Breast epithelium (tissue), 4 donors: ENCODE measurements around the gene ZNF213. TPM values are rescaled to one million over a fixed set of nuclear protein-coding genes. Genes with fewer than 3 reads are reported as not detected.

Source experiments
- DNase-seq, 2 donors: peaks; one replicate each; pipeline ENCODE4 v3.0.0-alpha.2; 2019; ENCODE audit warnings: low spot score in 2 of 2
- H3K27ac ChIP-seq, 2 donors: fragments of 200-600 bp; sonication (generic) in 1 of 2; one replicate each; pipeline ENCODE4 v1.5.1; 2016 to 2019; ENCODE audit warnings: mild to moderate bottlenecking in 1 of 2
- H3K27me3 ChIP-seq, 2 donors: fragments of 200-600 bp; sonication (generic) in 1 of 2; one replicate each; pipeline versions ENCODE4 v1.5.1 to v1.6.0; 2017 to 2019; ENCODE audit warnings: control low read depth in 1 of 2, mild to moderate bottlenecking in 1 of 2
- H3K36me3 ChIP-seq: fragments of 200-600 bp; one replicate; pipeline ENCODE4 v1.5.1; 2019
- H3K4me1 ChIP-seq, 2 donors: fragments of 200-600 bp; sonication (generic); one replicate each; pipeline ENCODE4 v1.5.1; 2016 to 2019; ENCODE audit warnings: control low read depth in 1 of 2
- H3K4me3 ChIP-seq, 3 donors: fragments of 200-600 bp; sonication (generic); 1 replicate in 2 of 3; 2 replicates in 1 of 3; pipeline ENCODE4 v1.5.1; 2016 to 2019; ENCODE audit warnings: mild to moderate bottlenecking in 3 of 3, moderate library complexity in 2 of 3
- H3K9me3 ChIP-seq, 2 donors: fragments of 200-600 bp; sonication (generic) in 1 of 2; one replicate each; pipeline ENCODE4 v1.5.1; 2016 to 2019; ENCODE audit warnings: control low read depth in 1 of 2
- CTCF ChIP-seq, 3 donors: fragments of 450-650 bp; IDR thresholded peaks; one replicate each; pipeline ENCODE4 v1.5.1; 2016 to 2017; ENCODE audit warnings: antibody characterized with exemption in 3 of 3, mild to moderate bottlenecking in 3 of 3, moderate library complexity in 3 of 3
- POLR2A ChIP-seq: fragments of 450-650 bp; IDR thresholded peaks from one replicate; pipeline ENCODE4 v1.6.1; 2016; ENCODE audit warnings: antibody characterized with exemption, mild to moderate bottlenecking, moderate library complexity
- POLR2AphosphoS5 ChIP-seq, 3 donors: sonication (generic); formaldehyde crosslinking; IDR thresholded peaks; one replicate each; pipeline ENCODE4 v1.6.1; 2017; ENCODE audit warnings: antibody characterized with exemption in 3 of 3
- intact Hi-C: fragments of 100-400 bp; cut with DNase I; formaldehyde crosslinking; loops from one replicate; pipeline ENCODE4 v1.15.1; 2023; ENCODE audit warnings: low total_unique reads
- total RNA-seq, 3 donors: library from RNA; depleted of rRNA; stranded (reverse); fragments of >200 nt; gene quantifications; one replicate each; pipeline ENCODE4 v1.1.0, GENCODE V29; 2016

Gene ZNF213
- total RNA-seq, 3 donors from 2014 or later: 4.0 to 5.6 (median 5.6) TPM

- no peaks in the 10 kb centered on the region for H3K27me3 ChIP-seq
- intact Hi-C loops: no loop called here
- no peaks in the 10 kb centered on the region for H3K36me3 ChIP-seq
- H3K4me3 ChIP-seq: peak overlapping the region; percentile 39 to 73 (median 56)
- peak in 1 of 2 donors; percentile 69 for DNase-seq
- H3K27ac ChIP-seq: peak overlapping the region; percentile 61 to 75
- TF ChIP-seq CTCF (IDR thresholded peaks at IDR 0.05) (peak; percentile 76 to 87 (median 86)), POLR2AphosphoS5 (IDR thresholded peaks at IDR 0.05) (no peak), POLR2A (no peak)
- H3K4me1 ChIP-seq: peaks cover 3 to 14% of the 10 kb centered on the region in 2 donors
- H3K9me3 ChIP-seq: no peaks in the 10 kb centered on the region
These were observed 5.4 kb upstream of the ZNF213 start for GRCh38 chr16:3129137-3130131.

- H3K9me3 ChIP-seq: no peaks in the 10 kb centered on the region
- H3K27me3 ChIP-seq: no peaks in the 10 kb centered on the region
- peaks cover 3 to 20% of the 10 kb centered on the region in 2 donors for H3K4me1 ChIP-seq
- peak in 2 of 3 donors; percentile 36 to 43 for TF ChIP-seq CTCF (IDR thresholded peaks at IDR 0.05)
- no peak for TF ChIP-seq POLR2A
- no peak overlapping the region for H3K4me3 ChIP-seq
- intact Hi-C loops: no loop called here
- no peak for DNase-seq
- no peaks in the 10 kb centered on the region for H3K36me3 ChIP-seq
- no peak overlapping the region for H3K27ac ChIP-seq
These were observed 3.0 kb upstream of the ZNF213 start for GRCh38 chr16:3131755-3132377.

- peak overlapping the region; percentile 96 to 97 for H3K27ac ChIP-seq
- intact Hi-C loops: no loop called here
- no peaks in the 10 kb centered on the region for H3K36me3 ChIP-seq
- peak overlapping the region; percentile 91 to 99 (median 95) for H3K4me3 ChIP-seq
- H3K9me3 ChIP-seq: no peaks in the 10 kb centered on the region
- H3K27me3 ChIP-seq: no peaks in the 10 kb centered on the region
- peaks cover 3 to 11% of the 10 kb centered on the region in 2 donors for H3K4me1 ChIP-seq
- DNase-seq: no peak
- no peak for TF ChIP-seq CTCF (IDR thresholded peaks at IDR 0.05)
- no peak for TF ChIP-seq POLR2AphosphoS5 (IDR thresholded peaks at IDR 0.05)
- TF ChIP-seq POLR2A: no peak
These were observed 985 bp upstream of the ZNF213 start for GRCh38 chr16:3133844-3134243.

- no peaks in the 10 kb centered on the region for H3K9me3 ChIP-seq
- no peaks in the 10 kb centered on the region for H3K36me3 ChIP-seq
- peak overlapping the region; percentile 96 to 97 for H3K27ac ChIP-seq
- TF ChIP-seq POLR2AphosphoS5 (IDR thresholded peaks at IDR 0.05) (no peak), POLR2A (no peak), CTCF (IDR thresholded peaks at IDR 0.05) (no peak)
- peak overlapping the region; percentile 91 to 99 (median 95) for H3K4me3 ChIP-seq
- intact Hi-C loops: no loop called here
- H3K27me3 ChIP-seq: no peaks in the 10 kb centered on the region
- H3K4me1 ChIP-seq: peaks cover 0 to 6% of the 10 kb centered on the region in 2 donors
- DNase-seq: no peak
These were observed 392 bp downstream of the ZNF213 start for GRCh38 chr16:3135126-3135715.
